Measurements from ENCODE around the gene ITM2C.
A peak's percentile ranks its signal among the peaks of the same experiment; 100 is the strongest.

ITM2C gene

DNA sequence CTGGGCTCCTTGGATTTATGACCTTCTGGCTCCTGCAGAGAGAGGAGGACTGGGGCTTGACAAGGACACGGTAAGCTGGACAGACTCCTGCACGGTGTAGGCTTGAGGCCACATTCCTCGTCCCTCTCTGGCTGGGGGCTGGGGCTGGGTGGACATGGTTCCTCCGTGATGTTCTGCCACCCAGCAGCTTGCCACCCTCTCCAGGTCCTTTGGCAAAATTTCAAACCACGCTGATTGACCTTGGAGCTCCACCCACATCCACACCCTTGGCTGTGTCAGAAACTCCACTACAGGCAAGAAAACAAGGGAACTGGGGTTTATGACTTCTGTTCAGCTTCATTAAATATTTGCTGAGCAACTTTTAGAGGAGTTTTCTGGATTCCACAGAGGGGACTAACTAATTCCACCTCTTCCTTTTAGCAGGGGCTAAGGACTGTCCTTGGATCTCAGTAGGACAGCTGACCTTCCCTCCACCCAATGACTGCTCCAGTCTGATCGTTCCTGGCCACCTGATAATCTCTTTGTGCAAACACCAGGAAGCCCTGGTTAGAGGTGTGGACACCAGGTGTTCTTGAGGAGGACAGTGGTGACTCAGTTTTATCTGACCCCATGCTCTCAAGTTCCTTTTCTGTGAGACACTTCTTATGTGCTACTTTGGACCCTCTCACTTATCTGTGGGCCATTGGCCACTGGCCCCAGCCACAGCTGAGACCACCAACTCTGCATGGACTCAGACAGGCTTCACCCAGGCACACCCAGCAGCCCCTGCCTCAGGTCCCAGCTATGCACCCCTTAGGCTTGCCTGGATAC, 31.0 kb downstream of the ITM2C start:
- Histone ChIP-seq H3K36me3 (ENCODE audit: control insufficient read depth in 2 of 2, insufficient read depth in 1 of 2, low read length in 2 of 2) (no peaks in the 10 kb centered on the region), H3K9me3 (ENCODE audit: control insufficient read depth, insufficient read depth, low read depth, low read length) (no peaks in the 10 kb centered on the region), H3K27ac (ENCODE audit: extremely low read depth, low read depth, low read length) (no peak overlapping the region), H3K4me3 (ENCODE audit: low read depth, low read length) (no peak overlapping the region), H3K4me1 (ENCODE audit: control insufficient read depth, insufficient read depth, low read length) (no peaks in the 10 kb centered on the region)
- ChIA-PET CTCF (interaction anchor here (0.7 to 2.7 kb wide), 4 partner anchors 45 to 228 kb away, joined by 3 to 24 read pairs (median 4); no protein-coding TSS in a partner anchor), POLR2A (interaction anchor here (0.6 kb wide), 1 partner anchor 40 kb away, joined by 4 read pairs; no protein-coding TSS in a partner anchor)
- no peak for TF ChIP-seq HOXA7 (CRISPR knock-in tag; IDR thresholded peaks at IDR 0.05; ENCODE audit: borderline replicate concordance)
- TF ChIP-seq KLF1 (tag by site-specific recombination; IDR thresholded peaks at IDR 0.05) = peak; percentile 20; the same call in 1 of the 2 replicates

DNA sequence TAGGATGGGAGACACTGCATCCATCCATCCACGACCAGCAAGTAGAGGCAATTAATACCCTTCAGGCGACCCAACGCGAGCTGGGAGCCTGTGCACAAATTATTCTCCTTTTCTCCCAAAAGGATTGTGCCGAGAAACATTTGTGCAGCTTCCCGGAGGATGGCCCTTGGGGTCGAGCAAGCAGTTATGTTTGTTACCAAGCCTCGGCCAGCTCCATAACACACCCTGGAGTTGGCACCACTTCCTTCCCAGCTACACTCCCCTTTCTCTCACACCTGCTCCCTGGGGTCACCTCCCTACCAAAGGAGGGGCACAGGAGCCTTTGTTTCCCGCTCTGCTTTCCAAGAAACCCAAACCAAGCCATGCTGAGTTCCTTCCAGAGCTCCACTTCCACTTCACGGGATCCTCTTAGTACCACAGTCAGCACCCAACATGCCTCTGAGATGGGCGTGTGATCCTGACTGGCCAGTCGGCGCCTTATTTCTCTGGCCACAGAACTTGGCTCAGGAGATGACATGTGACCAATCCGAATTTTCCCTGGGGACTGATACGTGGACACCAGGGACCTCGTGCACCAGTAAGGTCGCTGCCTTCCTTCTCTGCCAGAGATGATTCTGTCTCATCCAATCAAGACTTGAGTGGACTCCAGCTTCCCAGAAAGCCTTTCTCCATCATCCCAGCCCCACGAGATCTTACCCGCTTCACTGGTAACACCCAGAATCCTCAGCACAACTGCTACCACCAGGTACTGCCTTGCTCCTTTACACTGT, 31.8 kb downstream of the ITM2C start:
- no peak for TF ChIP-seq GFI1B (tag by site-specific recombination; IDR thresholded peaks at IDR 0.05)
- TF ChIP-seq ZNF157 (tag by site-specific recombination; IDR thresholded peaks at IDR 0.05) = no peak
- TF ChIP-seq ZNF132 (tag by site-specific recombination; IDR thresholded peaks at IDR 0.05; ENCODE audit: borderline replicate concordance) = no peak
- TF ChIP-seq, protein P1, sequence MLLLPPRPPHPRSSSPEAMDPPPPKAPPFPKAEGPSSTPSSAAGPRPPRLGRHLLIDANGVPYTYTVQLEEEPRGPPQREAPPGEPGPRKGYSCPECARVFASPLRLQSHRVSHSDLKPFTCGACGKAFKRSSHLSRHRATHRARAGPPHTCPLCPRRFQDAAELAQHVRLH (tag by site-specific recombination; IDR thresholded peaks at IDR 0.05) = no peak
- no peak for TF ChIP-seq ZNF658 (tag by site-specific recombination; IDR thresholded peaks at IDR 0.05)
- Histone ChIP-seq H3K4me1 (ENCODE audit: control insufficient read depth, insufficient read depth, low read length) (no peaks in the 10 kb centered on the region), H3K27ac (ENCODE audit: extremely low read depth, low read depth, low read length) (no peak overlapping the region), H3K4me3 (ENCODE audit: low read depth, low read length) (no peak overlapping the region), H3K36me3 (ENCODE audit: control insufficient read depth in 2 of 2, insufficient read depth in 1 of 2, low read length in 2 of 2) (no peaks in the 10 kb centered on the region), H3K9me3 (ENCODE audit: control insufficient read depth, insufficient read depth, low read depth, low read length) (no peaks in the 10 kb centered on the region)
- ChIA-PET POLR2A (no interaction called here), CTCF (interaction anchor here (0.5 to 2.7 kb wide), 6 partner anchors 17 to 93 kb away, joined by 3 to 24 read pairs (median 4); no protein-coding TSS in a partner anchor)

DNA sequence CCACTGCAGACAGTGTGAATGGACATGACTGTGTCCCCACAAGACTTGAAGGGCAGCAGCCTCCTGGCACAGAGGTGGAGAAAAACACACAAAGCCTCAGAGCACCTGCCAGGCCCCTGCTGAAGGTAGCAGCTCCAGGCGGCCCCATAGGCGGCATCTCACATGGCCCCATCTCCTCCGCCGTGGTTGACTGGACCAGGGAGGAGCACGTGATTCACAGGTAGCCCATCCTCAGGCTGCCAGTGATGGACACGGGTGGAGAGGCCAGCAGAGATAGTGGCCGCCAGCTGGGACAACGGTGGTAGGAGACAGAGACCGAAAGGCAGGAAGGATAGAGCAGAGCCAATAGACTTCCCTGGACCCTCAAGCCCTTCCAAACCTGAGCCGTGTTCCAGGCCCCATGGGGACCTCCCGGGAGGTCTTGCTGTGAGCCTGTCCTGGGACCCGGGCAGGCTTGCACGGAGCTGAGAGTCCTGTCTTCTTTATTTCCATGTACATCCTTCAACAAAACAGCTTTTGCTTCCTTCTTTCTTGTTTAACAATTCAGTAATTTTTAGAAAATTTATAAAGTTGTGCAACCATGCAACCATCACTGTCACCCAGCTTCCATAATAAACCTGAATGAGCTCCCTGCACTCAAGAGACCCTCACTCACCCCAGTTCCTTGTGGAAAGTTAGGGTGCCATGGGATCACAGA, 33.4 kb downstream of the ITM2C start:
- H3K36me3 ChIP-seq (ENCODE audit: control insufficient read depth in 2 of 2, insufficient read depth in 1 of 2, low read length in 2 of 2) = no peaks in the 10 kb centered on the region
- POLR2A ChIA-PET = no interaction called here

More for the DNA sequence above, 33.4 kb downstream of the ITM2C start:
- CTCF ChIA-PET = interaction anchor here (0.6 to 2.7 kb wide), 4 partner anchors 10 to 476 kb away, joined by 3 to 24 read pairs (median 3); no protein-coding TSS in a partner anchor
- H3K4me3 ChIP-seq (ENCODE audit: low read depth, low read length) = no peak overlapping the region
- TF ChIP-seq, protein P2, sequence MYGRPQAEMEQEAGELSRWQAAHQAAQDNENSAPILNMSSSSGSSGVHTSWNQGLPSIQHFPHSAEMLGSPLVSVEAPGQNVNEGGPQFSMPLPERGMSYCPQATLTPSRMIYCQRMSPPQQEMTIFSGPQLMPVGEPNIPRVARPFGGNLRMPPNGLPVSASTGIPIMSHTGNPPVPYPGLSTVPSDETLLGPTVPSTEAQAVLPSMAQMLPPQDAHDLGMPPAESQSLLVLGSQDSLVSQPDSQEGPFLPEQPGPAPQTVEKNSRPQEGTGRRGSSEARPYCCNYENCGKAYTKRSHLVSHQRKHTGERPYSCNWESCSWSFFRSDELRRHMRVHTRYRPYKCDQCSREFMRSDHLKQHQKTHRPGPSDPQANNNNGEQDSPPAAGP (tag by site-specific recombination; IDR thresholded peaks at IDR 0.05) = no peak
- no peak for TF ChIP-seq ZNF112 (tag by site-specific recombination; IDR thresholded peaks at IDR 0.05)
- no peak for TF ChIP-seq MZF1 (tag by site-specific recombination; IDR thresholded peaks at IDR 0.05; ENCODE audit: borderline replicate concordance)
- TF ChIP-seq, protein P3, sequence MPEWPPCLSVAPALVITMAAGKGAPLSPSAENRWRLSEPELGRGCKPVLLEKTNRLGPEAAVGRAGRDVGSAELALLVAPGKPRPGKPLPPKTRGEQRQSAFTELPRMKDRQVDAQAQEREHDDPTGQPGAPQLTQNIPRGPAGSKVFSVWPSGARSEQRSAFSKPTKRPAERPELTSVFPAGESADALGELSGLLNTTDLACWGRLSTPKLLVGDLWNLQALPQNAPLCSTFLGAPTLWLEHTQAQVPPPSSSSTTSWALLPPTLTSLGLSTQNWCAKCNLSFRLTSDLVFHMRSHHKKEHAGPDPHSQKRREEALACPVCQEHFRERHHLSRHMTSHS (tag by site-specific recombination; IDR thresholded peaks at IDR 0.05) = no peak
- TF ChIP-seq, protein P4, sequence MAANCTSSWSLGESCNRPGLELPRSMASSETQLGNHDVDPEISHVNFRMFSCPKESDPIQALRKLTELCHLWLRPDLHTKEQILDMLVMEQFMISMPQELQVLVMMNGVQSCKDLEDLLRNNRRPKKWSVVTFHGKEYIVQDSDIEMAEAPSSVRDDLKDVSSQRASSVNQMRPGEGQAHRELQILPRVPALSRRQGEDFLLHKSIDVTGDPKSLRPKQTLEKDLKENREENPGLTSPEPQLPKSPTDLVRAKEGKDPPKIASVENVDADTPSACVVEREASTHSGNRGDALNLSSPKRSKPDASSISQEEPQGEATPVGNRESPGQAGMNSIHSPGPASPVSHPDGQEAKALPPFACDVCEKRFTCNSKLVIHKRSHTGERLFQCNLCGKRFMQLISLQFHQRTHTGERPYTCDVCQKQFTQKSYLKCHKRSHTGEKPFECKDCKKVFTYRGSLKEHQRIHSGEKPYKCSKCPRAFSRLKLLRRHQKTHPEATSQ (tag by site-specific recombination; IDR thresholded peaks at IDR 0.05) = no peak
- H3K4me1 ChIP-seq (ENCODE audit: control insufficient read depth, insufficient read depth, low read length) = no peaks in the 10 kb centered on the region
- no peaks in the 10 kb centered on the region for H3K9me3 ChIP-seq (ENCODE audit: control insufficient read depth, insufficient read depth, low read depth, low read length)
- H3K27ac ChIP-seq (ENCODE audit: extremely low read depth, low read depth, low read length) = no peak overlapping the region

Measured in HEK293 (cell line).